Measurements from ENCODE around the gene FSTL4.

FSTL4 gene

DNA sequence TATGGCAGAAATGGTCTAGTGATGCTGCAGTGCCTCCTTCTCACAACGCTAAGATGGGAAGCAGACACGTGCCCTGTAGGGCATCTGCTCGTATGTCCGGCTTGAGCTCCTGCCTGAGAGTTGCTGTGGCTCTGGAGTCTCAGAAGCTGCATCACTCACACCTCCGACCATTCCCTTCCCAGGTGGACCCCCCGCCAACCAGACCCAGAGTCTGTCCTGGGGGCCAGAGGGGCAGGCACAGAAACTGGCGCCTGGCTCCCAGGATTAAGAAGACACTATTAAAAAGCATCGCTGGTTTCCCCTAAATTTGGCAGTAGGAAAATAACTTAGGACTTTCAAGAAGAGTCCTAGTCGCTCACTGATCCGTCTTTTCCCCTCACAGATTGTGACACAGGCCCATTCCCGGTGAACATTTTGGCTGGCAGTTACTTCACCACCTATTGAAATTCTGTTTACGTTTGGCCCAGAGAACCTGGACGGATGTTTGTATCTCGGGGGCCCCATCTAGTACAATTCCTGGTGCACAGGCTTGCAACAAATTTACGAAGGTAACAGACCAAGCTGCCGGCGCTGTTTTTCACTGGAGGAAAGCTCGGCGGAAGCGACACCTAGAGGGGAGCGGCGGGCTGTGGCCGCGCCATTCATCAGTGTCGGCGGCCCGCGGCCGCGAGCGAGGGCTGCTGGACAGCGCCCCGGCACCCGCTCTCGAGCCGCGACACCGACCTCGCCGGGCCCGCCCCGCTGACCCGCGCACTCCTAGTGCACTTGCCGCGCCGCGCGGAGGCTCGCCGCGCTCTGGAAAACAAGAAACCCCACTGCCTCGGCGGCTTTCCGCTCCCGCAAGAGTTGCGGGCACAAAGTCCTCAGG, 1.6 kb downstream of the FSTL4 start:
- peak; percentile 76 for DNase-seq

- DNase-seq = no peak
Measured at GRCh38 chr5:133607451-133607850, 4.9 kb downstream of the FSTL4 start.

DNA sequence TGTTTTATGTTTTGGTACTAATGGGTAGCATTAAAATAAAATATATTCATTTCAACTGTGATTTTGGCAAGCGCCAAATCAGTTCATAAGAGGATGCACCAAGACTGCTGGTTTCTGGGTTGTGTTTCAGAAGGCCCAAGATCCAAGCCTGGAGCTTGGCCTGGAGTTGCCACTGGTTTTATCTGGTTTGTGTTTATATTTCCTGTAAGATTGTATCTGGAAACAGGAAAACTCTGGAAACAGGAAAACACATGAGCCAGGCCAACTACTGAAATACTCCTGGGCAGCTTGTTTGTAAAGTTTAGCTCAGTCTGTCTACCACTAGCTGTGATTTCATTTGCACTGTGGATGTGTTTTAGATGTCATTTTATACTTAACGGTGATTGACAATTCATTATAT, 5.5 kb downstream of the FSTL4 start:
- no peak for DNase-seq

GRCh38 chr5:133605323-133605722, 7.0 kb downstream of the FSTL4 start:
- DNase-seq = no peak

- DNase-seq = no peak
Measured at GRCh38 chr5:133603711-133604110, 8.6 kb downstream of the FSTL4 start.

DNA sequence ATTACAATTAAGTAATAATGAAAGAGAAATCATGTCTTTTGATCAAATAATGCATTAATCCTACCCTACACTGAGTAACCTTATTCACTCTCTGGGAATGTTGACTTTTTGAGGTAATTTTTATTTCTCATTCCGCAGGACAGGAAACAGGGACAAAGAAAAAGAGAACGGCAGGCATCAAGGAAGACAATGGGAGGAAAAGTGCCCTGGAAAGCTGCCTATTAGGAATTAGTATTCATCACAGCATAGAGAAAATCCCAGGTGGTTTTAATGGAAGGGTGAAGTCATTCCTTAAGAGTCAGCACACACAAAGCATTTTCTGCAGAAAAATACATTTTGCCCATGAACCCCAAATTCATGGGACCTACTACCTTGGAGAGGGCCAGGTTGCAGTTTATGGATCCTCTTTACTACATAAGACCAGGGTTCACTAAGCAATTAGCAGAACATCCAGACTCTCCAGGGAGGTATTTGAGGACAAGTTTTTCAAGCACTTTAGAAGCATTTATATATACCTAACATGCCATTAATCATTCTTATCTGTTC, 9.4 kb downstream of the FSTL4 start:
- DNase-seq = no peak

DNA sequence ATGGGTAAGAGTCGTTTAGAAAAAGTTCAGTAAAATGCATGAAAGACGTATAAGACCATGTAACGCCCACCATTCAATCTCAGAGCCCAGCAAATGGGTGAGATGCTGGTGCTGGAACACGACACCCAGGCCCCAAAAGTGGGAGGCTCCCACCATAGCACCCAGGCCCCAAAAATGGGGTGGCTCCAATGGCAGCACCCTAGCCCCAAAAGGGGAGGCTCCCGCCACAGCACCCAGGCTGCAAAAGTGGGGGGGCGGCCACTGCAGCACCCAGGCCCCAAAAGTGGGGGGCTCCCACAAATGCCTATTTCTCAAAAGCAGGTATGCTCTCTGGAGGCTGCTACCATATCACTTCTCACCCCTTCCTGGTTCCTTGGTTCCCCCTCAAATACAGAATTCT, 12.7 kb downstream of the FSTL4 start:
- DNase-seq = no peak

DNA sequence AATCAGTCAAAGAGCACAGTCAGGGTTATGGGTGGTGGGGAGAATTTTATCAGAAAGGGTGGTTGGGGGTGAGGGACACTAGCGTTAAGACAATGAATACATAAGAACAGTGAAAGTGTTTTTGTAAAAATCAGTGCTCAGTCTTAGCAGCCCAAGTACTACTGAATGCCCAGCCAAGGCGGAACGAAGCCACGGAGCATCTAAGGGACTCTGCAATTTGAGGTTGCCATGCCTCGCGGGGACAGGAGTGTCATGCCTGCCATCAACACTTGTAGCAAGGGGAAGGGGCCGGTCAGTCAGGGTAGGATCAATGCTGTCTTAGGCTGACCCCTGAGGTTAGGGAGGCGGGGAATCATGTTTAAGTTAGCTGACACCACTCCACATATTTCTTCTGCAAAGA, 13.3 kb downstream of the FSTL4 start:
- DNase-seq = no peak

- DNase-seq = no peak
Measured at GRCh38 chr5:133596049-133596448, 16.3 kb downstream of the FSTL4 start.

DNA sequence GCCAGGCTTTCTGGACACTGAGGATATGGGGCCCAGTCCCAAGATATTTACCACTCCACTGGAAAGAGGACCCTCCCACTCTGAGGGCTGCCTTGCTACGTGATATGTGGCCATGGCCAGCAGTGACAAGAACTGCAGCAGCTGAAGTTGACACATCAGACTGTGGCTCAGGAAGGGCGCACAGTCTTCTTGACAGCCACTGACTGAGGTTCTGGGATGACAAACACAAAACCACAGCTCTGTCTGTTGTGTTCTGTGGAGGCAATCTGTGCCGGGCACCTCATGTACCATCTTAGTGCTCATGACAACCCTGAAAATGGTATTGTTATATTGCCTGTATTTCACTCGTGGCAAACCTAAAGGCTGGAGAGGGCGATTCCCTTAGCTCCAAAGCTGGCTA, 16.9 kb downstream of the FSTL4 start:
- DNase-seq = no peak

- DNase-seq = no peak
Measured at GRCh38 chr5:133589286-133589685, 23.1 kb downstream of the FSTL4 start.

GRCh38 chr5:133582971-133583370, 29.4 kb downstream of the FSTL4 start:
- DNase-seq = peak; percentile 4

DNA sequence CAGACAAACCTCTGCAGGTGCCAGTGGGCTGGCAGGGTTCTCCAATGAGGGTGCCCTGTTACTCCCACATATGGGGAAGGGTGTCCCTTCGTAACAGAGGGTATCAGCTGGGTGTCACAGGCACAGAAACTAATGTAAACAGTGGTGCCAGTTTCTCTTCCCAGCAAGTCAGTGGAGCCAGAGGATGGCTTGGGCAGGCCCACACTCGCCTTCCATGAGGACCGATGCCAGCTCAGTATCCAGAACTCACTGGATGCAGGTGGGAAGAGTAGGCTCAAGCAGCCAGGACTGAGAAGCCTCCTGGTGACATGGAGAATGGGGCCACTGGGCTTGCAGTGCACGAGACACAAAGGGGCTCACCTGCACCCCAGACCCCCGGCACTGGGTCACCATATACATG, 30.4 kb downstream of the FSTL4 start:
- no peak for DNase-seq

- no peak for DNase-seq
Measured at GRCh38 chr5:133581348-133581747, 31.0 kb downstream of the FSTL4 start.

DNA sequence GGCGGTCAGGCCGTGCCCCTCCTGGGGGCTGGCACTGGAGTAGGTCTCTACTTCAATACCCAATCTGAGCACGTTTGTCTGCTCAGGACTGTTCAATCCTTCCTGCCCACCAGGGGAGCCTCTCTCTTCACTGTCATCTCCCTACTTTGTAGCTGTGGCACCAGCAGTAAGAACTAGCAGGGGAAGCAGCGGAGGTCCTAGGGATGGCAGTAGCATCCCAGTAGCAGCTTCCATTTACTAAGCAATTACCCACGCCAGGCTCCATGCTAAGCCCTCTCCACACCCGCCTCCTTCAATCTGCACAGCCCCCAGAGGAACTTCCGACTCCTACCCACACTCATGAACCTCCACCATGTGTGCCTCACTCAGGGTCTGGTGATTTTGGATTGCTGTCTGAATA, 31.7 kb downstream of the FSTL4 start:
- no peak for DNase-seq

- DNase-seq = no peak
Measured at GRCh38 chr5:133579766-133580165, 32.6 kb downstream of the FSTL4 start.

DNA sequence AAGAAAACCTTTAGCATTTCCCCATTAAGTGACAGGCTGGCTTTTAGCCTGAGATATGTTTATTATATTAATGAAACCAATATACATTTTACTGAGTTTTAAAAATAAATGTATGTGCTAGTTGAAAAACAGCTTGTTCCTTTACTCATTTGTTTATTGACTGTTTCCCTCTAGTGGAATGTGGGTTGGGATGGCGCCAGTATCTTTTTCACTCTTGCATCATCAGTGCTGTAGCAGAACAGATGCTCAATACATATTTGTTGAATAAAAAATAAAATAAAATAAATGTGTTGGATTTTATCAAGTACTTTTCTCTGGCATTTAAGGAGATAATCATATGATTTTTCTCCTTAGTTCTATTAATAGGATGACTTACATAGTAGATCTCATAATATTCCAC, 43.0 kb downstream of the FSTL4 start:
- no peak for DNase-seq

GRCh38 chr5:133565993-133566392, 46.3 kb downstream of the FSTL4 start:
- peak; percentile 28 for DNase-seq

DNA sequence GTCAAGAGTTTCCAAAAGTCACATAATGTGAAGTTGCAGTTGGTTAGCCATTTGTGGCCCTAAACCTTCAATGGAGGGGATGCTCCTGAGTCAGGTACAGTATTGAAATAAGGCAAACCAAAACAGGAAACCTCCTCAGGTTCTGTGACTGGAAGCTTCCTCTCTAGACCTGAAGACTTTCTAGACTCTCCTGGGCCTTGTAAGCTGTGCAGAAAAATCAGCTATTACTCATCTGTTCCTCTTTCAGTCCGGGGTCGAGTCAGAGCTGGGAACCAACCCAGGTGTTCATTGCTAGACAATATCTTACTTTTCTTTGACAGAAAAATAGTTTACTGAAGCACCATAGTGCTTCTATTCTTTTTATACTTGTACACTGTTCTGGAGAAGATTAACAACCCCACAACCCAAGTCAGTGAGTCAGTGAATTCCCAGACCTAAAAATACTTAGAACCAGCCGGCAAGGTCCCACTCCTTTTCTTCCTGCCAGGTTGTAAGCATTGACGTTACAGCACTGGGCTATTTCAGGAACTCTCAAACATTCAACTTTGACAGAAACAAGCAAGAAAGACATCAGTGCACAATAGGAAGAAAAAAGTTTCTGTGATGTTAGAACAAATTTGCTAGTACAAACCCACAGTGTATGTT, 47.3 kb downstream of the FSTL4 start:
- no peak for DNase-seq

- DNase-seq = no peak
Measured at GRCh38 chr5:133562554-133562953, 49.8 kb downstream of the FSTL4 start.

GRCh38 chr5:133559960-133560359, 52.4 kb downstream of the FSTL4 start:
- DNase-seq = no peak

- no peak for DNase-seq
Measured at GRCh38 chr5:133556551-133556950, 55.8 kb downstream of the FSTL4 start.

DNA sequence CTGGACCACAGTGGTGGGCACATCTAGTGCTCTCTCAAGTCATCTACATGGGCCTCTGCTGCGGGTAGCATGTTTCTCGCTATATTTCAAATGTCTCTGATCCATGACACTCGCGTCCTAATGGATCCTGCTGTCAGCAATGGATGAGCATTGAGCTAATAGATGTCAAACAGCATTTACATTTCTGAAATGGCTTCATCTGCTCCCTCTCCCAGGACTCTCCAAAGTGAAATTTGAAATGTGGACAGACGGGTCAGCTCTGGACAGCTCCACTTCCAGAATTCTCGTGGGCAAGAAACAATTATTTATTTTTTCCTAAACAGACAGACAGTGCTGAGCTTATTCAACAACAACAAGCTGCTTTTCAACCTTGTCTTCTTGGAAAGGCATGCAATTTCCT, 58.1 kb downstream of the FSTL4 start:
- no peak for DNase-seq

Data from right kidney (tissue), 1 donor.